Tibial nerve (tissue), 4 donors: ENCODE measurements around the gene C1QTNF6.

ENCODE experiments used
- EP300 ChIP-seq, 2 donors: sonication (generic); formaldehyde crosslinking; IDR thresholded peaks; one replicate each; pipeline ENCODE4 v1.6.1; 2017; ENCODE audit warnings: antibody characterized with exemption in 2 of 2, mild to moderate bottlenecking in 1 of 2
- TF ChIP-seq, protein P1 (sequence below), 5 experiments: fragments of 200-600 bp in 3 of 5; fragments of 450-650 bp in 2 of 5; sonication (generic) in 3 of 5; IDR thresholded peaks; one replicate each; pipeline ENCODE4 v1.5.1; 2016 to 2019; ENCODE audit warnings: antibody characterized with exemption in 5 of 5, mild to moderate bottlenecking in 3 of 5, moderate library complexity in 2 of 5

DNA sequence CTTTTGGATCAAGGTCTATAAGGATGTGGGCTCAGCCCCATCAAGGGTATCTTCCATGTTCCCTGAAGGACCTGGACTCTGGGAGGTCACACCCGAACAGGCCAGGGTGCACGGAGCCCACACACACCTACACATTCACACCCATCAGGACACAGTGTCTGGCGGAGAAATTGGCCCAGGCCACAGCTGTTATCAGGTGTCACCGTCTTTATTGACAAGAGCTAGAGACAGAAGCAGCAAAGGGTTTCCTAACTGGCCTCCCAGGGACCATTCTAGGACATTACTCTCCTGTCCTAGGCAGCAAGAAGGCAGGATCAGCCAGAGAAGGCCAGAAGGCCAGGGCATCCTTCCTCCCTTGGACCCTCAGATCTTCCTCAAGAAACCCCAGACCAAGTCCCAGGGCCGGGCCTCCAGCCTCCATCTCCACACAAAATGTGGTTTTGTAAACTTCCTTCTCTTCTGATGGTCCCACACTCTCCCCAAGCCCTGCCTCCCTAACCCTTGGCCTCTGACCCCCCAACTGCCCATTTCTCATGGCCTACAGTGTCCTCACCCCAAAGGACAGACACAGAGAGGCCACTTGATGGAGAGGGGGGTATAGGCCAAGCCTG, 16.1 kb upstream of the C1QTNF6 start:
- TF ChIP-seq, protein P1, sequence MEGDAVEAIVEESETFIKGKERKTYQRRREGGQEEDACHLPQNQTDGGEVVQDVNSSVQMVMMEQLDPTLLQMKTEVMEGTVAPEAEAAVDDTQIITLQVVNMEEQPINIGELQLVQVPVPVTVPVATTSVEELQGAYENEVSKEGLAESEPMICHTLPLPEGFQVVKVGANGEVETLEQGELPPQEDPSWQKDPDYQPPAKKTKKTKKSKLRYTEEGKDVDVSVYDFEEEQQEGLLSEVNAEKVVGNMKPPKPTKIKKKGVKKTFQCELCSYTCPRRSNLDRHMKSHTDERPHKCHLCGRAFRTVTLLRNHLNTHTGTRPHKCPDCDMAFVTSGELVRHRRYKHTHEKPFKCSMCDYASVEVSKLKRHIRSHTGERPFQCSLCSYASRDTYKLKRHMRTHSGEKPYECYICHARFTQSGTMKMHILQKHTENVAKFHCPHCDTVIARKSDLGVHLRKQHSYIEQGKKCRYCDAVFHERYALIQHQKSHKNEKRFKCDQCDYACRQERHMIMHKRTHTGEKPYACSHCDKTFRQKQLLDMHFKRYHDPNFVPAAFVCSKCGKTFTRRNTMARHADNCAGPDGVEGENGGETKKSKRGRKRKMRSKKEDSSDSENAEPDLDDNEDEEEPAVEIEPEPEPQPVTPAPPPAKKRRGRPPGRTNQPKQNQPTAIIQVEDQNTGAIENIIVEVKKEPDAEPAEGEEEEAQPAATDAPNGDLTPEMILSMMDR (IDR thresholded peaks at IDR 0.05): no peak
- no peak for TF ChIP-seq EP300 (IDR thresholded peaks at IDR 0.05)
